ENCODE measurements around the gene SYTL3.

DNA sequence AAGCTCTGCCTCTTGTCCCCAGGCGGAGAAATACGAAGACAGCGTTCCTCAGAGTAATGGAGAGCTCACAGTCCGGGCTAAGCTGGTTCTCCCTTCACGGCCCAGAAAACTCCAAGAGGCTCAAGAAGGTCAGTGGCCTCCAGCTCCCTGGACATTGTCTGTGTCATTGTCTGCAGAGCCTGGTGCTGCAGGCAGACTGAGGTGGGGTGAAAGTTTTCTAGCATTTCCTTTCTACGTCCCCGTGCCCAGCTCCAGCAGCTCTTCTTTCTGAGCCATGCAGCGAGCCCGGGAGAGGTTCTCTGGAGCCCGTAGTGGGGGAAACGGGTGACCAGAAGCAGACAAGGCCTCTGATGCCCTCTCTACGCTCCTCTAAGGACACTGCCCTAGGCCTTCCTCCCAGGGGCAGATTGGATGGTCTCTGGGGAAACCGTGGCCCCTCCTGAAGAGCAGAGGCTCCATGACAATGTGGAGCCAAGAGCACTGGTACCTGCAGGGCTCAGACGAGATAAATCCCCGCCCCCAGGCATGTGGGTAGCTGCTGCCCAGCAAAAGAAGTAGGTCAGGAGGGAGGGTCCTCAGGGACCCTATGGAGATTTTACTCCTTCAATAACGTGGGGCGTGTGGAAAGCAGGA, 110.9 kb downstream of the SYTL3 start:
- TF ChIP-seq EZH2 (IDR thresholded peaks at IDR 0.05; ENCODE audit: low read length) = no peak
- TF ChIP-seq, protein P1, sequence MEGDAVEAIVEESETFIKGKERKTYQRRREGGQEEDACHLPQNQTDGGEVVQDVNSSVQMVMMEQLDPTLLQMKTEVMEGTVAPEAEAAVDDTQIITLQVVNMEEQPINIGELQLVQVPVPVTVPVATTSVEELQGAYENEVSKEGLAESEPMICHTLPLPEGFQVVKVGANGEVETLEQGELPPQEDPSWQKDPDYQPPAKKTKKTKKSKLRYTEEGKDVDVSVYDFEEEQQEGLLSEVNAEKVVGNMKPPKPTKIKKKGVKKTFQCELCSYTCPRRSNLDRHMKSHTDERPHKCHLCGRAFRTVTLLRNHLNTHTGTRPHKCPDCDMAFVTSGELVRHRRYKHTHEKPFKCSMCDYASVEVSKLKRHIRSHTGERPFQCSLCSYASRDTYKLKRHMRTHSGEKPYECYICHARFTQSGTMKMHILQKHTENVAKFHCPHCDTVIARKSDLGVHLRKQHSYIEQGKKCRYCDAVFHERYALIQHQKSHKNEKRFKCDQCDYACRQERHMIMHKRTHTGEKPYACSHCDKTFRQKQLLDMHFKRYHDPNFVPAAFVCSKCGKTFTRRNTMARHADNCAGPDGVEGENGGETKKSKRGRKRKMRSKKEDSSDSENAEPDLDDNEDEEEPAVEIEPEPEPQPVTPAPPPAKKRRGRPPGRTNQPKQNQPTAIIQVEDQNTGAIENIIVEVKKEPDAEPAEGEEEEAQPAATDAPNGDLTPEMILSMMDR (optimal IDR thresholded peaks at IDR 0.05 in 1 of 3, IDR thresholded peaks at IDR 0.05 in 1 of 3, conservative IDR thresholded peaks at IDR 0.05 in 1 of 3; ENCODE audit: extremely low read depth in 1 of 3, insufficient read depth in 2 of 3, low read length in 3 of 3) = no peak

Measured in keratinocyte (primary cell).